SIG-M5 (cell line): Measurements from ENCODE around the gene UBE2E3.
"Not testable (repeated sequence)": the region's sequence is repeated elsewhere in the genome, so short reads cannot be mapped to it uniquely, and the experiment has no call there.

Source experiments
- DNase-seq: peaks from one replicate; lab custom pipeline; 2025; lab: John Stamatoyannopoulos, UW

Gene UBE2E3

GRCh38 chr2:180980106-180980942, at the start of gene UBE2E3:
Gene UBE2E3 (plus strand): TSS chr2:180980605. CDS start chr2:180982043, 1,438 bp downstream.
- DNase-seq: no peak

- DNase-seq: no peak
Measured at GRCh38 chr2:180931841-180932240, 48.6 kb upstream of the UBE2E3 start.

- no peak for DNase-seq
Measured at GRCh38 chr2:180933332-180933731, 47.1 kb upstream of the UBE2E3 start.

GRCh38 chr2:180934911-180935310, 45.5 kb upstream of the UBE2E3 start:
- no peak for DNase-seq

GRCh38 chr2:180937480-180937879, 42.9 kb upstream of the UBE2E3 start:
- not testable (repeated sequence) for DNase-seq

- DNase-seq: no peak
Measured at GRCh38 chr2:180938451-180938850, 42.0 kb upstream of the UBE2E3 start.

GRCh38 chr2:180943275-180943674, 37.1 kb upstream of the UBE2E3 start:
- no peak for DNase-seq

GRCh38 chr2:180944372-180944771, 36.0 kb upstream of the UBE2E3 start:
- no peak for DNase-seq

GRCh38 chr2:180947208-180947689, 33.2 kb upstream of the UBE2E3 start:
- DNase-seq: no peak

- no peak for DNase-seq
Measured at GRCh38 chr2:180949896-180950295, 30.5 kb upstream of the UBE2E3 start.

- no peak for DNase-seq
Measured at GRCh38 chr2:180952082-180952481, 28.3 kb upstream of the UBE2E3 start.

GRCh38 chr2:180952731-180953336, 27.6 kb upstream of the UBE2E3 start:
- no peak for DNase-seq

GRCh38 chr2:180953550-180953949, 26.9 kb upstream of the UBE2E3 start:
- DNase-seq: no peak

- no peak for DNase-seq
Measured at GRCh38 chr2:180955101-180955500, 25.3 kb upstream of the UBE2E3 start.

GRCh38 chr2:180959787-180960186, 20.6 kb upstream of the UBE2E3 start:
- no peak for DNase-seq

GRCh38 chr2:180960982-180961381, 19.4 kb upstream of the UBE2E3 start:
- DNase-seq: no peak

- no peak for DNase-seq
Measured at GRCh38 chr2:180962727-180963314, 17.6 kb upstream of the UBE2E3 start.

GRCh38 chr2:180966378-180966777, 14.0 kb upstream of the UBE2E3 start:
- DNase-seq: no peak

GRCh38 chr2:180969124-180969523, 11.3 kb upstream of the UBE2E3 start:
- no peak for DNase-seq

GRCh38 chr2:180970016-180970415, 10.4 kb upstream of the UBE2E3 start:
- no peak for DNase-seq

- no peak for DNase-seq
Measured at GRCh38 chr2:180971811-180972210, 8.6 kb upstream of the UBE2E3 start.

- DNase-seq: no peak
Measured at GRCh38 chr2:180975585-180975984, 4.8 kb upstream of the UBE2E3 start.
